Pancreas (tissue), 10 donors: ENCODE measurements around the gene CHP2. TPM values are rescaled to one million over a fixed set of nuclear protein-coding genes. Genes with fewer than 3 reads are reported as not detected.

Source experiments
- ATAC-seq, 4 donors: fragments of 200-7000 bp; cut with Tn5 transposase; one replicate each; pipeline versions ENCODE4 v1.8.0 to v1.9.1; 2020; ENCODE audit warnings: mild to moderate bottlenecking in 4 of 4, moderate library complexity in 4 of 4
- DNase-seq, 6 donors: peaks; one replicate each; pipeline ENCODE4 v3.0.0-alpha.2; 2020
- FAIRE-seq: peaks from 2 replicates; lab custom pipeline; 2012; peaks lifted over from hg19 to GRCh38; lab: Jason Lieb, UNC
- H3K27ac ChIP-seq, 4 donors: fragments of 200-600 bp; sonication (generic); 1 replicate in 3 of 4; 2 replicates in 1 of 4; pipeline versions ENCODE4 v1.5.0 to v1.8.0; 2020
- H3K27me3 ChIP-seq, 4 donors: fragments of 200-600 bp; one replicate each; pipeline ENCODE4 v1.8.0; 2021
- H3K36me3 ChIP-seq, 3 donors: fragments of 200-600 bp; sonication (generic) in 1 of 3; one replicate each; pipeline versions ENCODE4 v1.5.0 to v1.8.0; 2020 to 2021
- H3K4me1 ChIP-seq, 3 donors: fragments of 200-600 bp; one replicate each; pipeline ENCODE4 v1.8.0; 2021
- H3K4me3 ChIP-seq, 4 donors: fragments of 200-600 bp; sonication (generic) in 2 of 4; one replicate each; pipeline versions ENCODE4 v1.5.0 to v1.8.0; 2020 to 2021
- H3K9me3 ChIP-seq, 4 donors: fragments of 200-600 bp; one replicate each; pipeline ENCODE4 v1.8.0; 2021
- CTCF ChIP-seq, 4 donors: fragments of 200-600 bp; sonication (generic) in 3 of 4; IDR thresholded peaks; one replicate each; pipeline versions ENCODE4 v1.5.0 to v1.8.0; 2021; ENCODE audit warnings: antibody characterized with exemption in 4 of 4
- WGBS, 2 donors: extraction: QIAGEN DNeasy Blood & Tissue Kit; methylation state at CpG; one replicate each; pipeline ENCODE4 v1.1.7; 2013; 5-methylcytosine and 5-hydroxymethylcytosine counted together
- intact Hi-C, 3 donors: fragments of 100-400 bp; cut with DNase I; formaldehyde crosslinking; loops; one replicate each; pipeline versions ENCODE4 v1.11.1 to v1.14.2; 2022
- polyA plus RNA-seq, 2 donors: library from polyadenylated mRNA; stranded (reverse); fragments of 200-250 nt; gene quantifications; one replicate each; pipeline ENCODE4 v1.2.3, GENCODE V29; 2013
- total RNA-seq, 6 donors: library from RNA; stranded (reverse); fragmentation: NEBNext Ultra II Directional in 4 of 6; extraction: Animal tissue kit (Norgen Biotek cat#: 25700) in 4 of 6; gene quantifications; one replicate each; pipeline versions ENCODE4 v1.2.1 to v1.2.4, GENCODE V29; 2021 to 2023
- donor health status: healthy with polysubstance abuse.
- donor health status: DM: no; HTN: no; CAD: no; lungs with moderate emphysema.
- donor health status: DM: no; HTN: no; CAD: no.
- donor health status: control.
- donor health status: control.
- donor health status: Bipolar disorder and iron deficiency.
- donor health status: DM: yes; HTN: yes; CAD: no.
- donor health status: DM: no; HTN: no; CAD: no.
- donor health status: DM: no; HTN: no; CAD: no.
- donor health status: DM: yes; HTN: yes; CAD: no.

The CHP2 gene
- total and polyA plus RNA-seq, 8 donors, result not detected

- Histone ChIP-seq H3K9me3 (no peaks in the 10 kb centered on the region), H3K4me3 (no peak overlapping the region), H3K4me1 (no peaks in the 10 kb centered on the region), H3K36me3 (no peaks in the 10 kb centered on the region), H3K27me3 (no peaks in the 10 kb centered on the region), H3K27ac (no peak overlapping the region)
- no peak for ATAC-seq
- TF ChIP-seq CTCF (IDR thresholded peaks at IDR 0.05), result no peak
- 56 to 82% methylated on average over 8 of the region's 8 CpGs for WGBS, 2 donors
- no peak for DNase-seq
- intact Hi-C loops, result no loop called here
- no peak for FAIRE-seq
Measured at GRCh38 chr16:23771027-23771426, 16.2 kb downstream of the CHP2 start.

- no peak for TF ChIP-seq CTCF (IDR thresholded peaks at IDR 0.05)
- no peak overlapping the region for H3K4me3 ChIP-seq
- DNase-seq (no peak), FAIRE-seq (no peak), ATAC-seq (no peak)
- H3K4me1 ChIP-seq, result no peaks in the 10 kb centered on the region
- intact Hi-C loops, result no loop called here
- H3K36me3 ChIP-seq, result no peaks in the 10 kb centered on the region
- 0 to 24% methylated on average over 2 of the region's 2 CpGs for WGBS, 2 donors
- H3K27ac ChIP-seq, result no peak overlapping the region
- no peaks in the 10 kb centered on the region for H3K9me3 ChIP-seq
- no peaks in the 10 kb centered on the region for H3K27me3 ChIP-seq
Measured at GRCh38 chr16:23771642-23772041, 16.8 kb downstream of the CHP2 start.

- no peak for TF ChIP-seq CTCF (IDR thresholded peaks at IDR 0.05)
- Histone ChIP-seq H3K27me3 (no peaks in the 10 kb centered on the region), H3K4me3 (no peak overlapping the region), H3K4me1 (no peaks in the 10 kb centered on the region), H3K36me3 (no peaks in the 10 kb centered on the region), H3K9me3 (no peaks in the 10 kb centered on the region), H3K27ac (no peak overlapping the region)
- intact Hi-C loops, result no loop called here
- no peak for ATAC-seq
- FAIRE-seq, result no peak
- 58 to 66% methylated on average over 2 of the region's 2 CpGs for WGBS, 2 donors
- DNase-seq, result no peak
Measured at GRCh38 chr16:23773339-23773738, 18.5 kb downstream of the CHP2 start.

- FAIRE-seq (no peak), DNase-seq (no peak), ATAC-seq (no peak)
- Histone ChIP-seq H3K36me3 (no peaks in the 10 kb centered on the region), H3K27me3 (no peaks in the 10 kb centered on the region), H3K4me1 (no peaks in the 10 kb centered on the region), H3K27ac (no peak overlapping the region), H3K9me3 (no peaks in the 10 kb centered on the region), H3K4me3 (no peak overlapping the region)
- WGBS, 2 donors, result 20 to 27% methylated on average over 1 of the region's 1 CpG
- intact Hi-C loops, result no loop called here
- no peak for TF ChIP-seq CTCF (IDR thresholded peaks at IDR 0.05)
Measured at GRCh38 chr16:23781176-23781575, 26.4 kb downstream of the CHP2 start.

GRCh38 chr16:23784811-23785447 is 30.1 kb downstream of the CHP2 start:
- 60 to 65% methylated on average over 4 of the region's 4 CpGs for WGBS, 2 donors
- FAIRE-seq (no peak), ATAC-seq (no peak), DNase-seq (no peak)
- Histone ChIP-seq H3K27ac (no peak overlapping the region), H3K9me3 (no peaks in the 10 kb centered on the region), H3K4me1 (no peaks in the 10 kb centered on the region), H3K36me3 (no peaks in the 10 kb centered on the region), H3K4me3 (no peak overlapping the region), H3K27me3 (no peaks in the 10 kb centered on the region)
- no peak for TF ChIP-seq CTCF (IDR thresholded peaks at IDR 0.05)
- intact Hi-C loops, result no loop called here
